Measurements from ENCODE around the gene SMIM32.

SMIM32 gene

DNA sequence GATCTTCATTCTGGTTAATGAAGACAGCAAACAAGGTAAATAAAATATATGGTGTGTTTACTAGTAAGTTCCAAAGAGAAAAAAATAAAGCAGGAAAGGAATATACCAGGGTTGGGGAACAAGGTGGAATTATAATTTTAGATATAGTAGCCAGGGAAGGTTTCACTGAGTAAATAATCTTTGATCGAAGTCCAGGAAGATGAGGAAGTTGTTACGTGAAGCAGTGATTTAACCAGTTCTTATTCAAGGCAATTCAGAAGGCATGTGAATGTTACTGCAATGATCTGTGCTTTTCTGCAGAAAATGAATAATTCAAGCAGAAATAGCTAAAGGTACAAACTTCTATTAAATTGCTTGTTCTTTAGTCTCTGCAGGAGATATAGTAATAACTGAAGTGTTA, 6.2 kb downstream of the SMIM32 start:
- DNase-seq (ENCODE audit: low read depth), result no peak

DNA sequence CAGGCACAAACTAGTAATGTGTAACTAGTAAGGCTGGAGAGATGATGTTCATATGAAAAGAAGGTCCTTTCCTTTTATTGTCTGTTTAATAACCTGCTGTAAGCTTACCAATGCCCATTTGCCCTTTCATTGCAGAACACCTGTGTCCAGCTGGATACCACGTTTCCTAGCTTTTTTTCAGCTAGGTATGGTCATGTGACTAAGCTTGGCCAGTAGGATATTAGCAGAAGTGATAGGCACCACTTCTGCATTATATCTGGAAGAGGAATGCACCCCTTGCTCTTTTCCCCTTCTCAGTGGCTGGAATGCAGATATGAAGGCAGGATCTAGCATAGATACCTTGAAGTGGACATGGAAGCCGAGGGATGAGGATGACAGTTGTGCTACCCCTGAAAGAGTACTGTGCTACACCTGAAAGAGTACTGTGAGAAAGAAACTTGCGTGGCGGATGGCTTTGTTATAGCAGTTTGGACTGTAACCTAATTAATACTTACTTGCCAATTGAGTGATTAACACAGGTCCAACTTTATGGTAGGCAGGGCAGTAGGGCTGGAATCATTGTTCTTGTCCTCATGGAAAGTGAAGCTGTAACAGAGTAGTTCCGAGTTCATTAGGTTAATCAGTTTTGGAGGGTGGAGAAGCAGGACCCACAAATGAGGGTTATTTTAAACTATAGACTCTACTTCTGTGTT, 6.8 kb downstream of the SMIM32 start:
- DNase-seq (ENCODE audit: low read depth), result no peak

DNA sequence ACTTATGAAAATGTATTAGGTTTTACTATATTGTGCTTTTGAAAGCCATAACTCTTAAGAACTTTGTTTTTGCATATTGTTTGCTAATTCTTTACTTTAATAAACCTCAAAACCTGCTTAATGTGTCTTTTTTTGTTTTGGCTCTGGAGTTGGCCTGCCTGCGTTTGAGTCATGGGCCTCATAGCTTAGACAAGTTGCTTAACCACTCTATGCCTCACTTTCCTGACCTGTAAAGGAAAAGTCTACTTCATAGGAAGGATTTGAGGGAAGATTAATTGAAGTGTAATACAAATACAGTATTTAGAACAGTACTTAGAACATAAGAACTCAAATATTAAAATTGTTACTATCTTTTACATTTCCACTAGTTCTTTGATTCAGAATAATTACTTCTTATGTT, 10.3 kb downstream of the SMIM32 start:
- DNase-seq (ENCODE audit: low read depth), result no peak

DNA sequence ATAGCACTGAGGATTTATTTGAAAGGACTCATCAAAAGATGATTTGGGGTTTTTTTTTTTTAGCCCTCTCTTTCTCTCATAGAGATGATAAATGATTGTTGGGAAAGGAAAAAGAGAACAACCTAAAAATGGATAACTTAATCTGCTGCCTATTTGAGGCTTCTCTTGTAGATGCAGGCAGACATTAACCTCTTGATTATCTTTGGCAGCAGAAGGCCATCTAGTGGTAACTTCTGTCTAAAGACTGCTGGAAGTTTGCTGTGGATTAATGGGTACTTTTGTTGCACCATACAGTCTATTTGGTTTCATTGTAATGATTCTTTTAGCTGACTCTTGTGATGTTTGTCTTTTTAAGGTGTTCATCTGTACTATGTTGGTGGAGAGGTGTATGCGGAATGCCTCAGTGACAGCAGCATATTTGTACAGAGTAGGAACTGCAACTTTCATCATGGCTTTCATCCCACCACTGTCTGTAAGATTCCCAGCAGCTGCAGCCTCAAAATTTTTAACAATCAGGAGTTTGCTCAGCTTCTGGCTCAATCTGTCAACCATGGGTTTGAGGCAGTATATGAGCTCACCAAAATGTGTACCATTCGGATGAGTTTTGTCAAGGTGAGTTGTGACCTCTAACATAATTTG, 18.8 kb downstream of the SMIM32 start:
- DNase-seq (ENCODE audit: low read depth), result no peak

DNA sequence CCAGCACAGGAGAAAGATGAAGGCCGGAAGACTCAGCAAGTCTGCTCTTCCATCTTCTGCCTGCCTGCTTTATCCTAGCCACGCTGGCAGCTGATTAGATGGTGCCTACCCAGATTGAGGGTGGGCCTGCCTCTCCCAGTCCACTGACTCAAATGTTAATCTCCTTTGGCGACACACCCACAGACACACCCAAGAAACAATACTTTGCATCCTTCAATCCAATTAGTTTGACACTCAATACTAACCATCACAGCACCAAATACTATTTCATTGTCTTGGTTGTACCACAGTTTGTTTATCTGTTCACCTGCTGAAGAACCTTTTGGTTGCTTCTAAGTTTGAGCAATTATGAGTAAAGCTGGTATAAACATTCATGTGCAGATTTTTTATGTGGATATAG, 23.7 kb downstream of the SMIM32 start:
- DNase-seq (ENCODE audit: low read depth), result no peak

DNA sequence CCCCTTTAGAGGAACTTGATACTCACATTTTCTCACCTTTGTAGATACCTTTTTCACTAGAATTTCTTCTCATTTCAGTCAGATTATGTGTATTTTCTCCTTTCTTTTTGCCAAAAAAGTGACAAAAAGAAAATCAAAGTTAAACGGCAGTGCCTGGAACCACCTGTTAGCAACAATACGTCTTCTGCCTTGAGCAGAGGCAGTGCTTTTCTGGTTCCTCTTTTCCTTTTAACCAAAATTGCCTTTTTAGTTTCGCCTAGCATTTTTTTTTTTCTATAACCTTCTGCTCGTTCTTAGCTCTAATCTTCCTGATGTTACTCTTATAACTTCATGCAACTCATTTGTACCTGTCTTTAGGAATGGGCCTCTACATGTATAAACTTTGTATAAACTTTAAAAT, 26.1 kb downstream of the SMIM32 start:
- no peak for DNase-seq (ENCODE audit: low read depth)

DNA sequence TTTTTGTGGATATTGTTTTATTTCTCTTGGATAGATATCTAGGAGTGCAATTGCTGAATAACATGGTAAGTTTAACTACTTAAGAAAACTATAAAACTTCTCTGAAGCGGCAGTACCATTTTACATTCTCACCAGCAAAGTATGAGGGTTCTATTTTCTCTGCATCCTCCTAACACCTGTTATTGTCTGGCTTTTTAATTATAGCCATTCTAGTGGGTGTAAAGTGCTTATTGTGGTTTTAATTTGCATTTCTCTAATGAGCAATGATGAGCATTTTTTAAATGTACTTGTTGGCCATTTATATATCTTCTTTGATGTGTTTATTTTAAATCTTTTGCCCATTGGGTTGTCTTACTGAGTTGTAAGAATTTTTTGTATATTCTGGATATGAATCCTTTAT, 28.7 kb downstream of the SMIM32 start:
- DNase-seq (ENCODE audit: low read depth), result no peak

DNA sequence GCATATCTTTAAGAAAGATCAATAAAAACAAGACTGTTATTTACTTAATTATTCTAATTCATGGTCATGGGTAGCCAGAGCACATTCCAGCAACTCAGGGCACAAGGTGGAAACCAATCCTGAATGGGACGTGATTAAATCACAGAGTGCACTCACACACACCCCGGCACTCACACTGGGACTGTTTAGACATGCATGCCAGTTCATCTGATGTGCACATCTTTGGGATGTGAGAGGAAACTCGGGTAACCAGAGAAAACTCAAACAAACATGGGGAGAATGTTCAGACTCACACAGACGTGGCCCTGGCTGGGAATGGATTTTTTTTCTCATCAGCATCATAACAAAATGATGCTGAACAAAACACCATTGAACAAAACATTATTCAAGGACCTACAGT, 31.0 kb downstream of the SMIM32 start:
- DNase-seq (ENCODE audit: low read depth), result no peak

DNA sequence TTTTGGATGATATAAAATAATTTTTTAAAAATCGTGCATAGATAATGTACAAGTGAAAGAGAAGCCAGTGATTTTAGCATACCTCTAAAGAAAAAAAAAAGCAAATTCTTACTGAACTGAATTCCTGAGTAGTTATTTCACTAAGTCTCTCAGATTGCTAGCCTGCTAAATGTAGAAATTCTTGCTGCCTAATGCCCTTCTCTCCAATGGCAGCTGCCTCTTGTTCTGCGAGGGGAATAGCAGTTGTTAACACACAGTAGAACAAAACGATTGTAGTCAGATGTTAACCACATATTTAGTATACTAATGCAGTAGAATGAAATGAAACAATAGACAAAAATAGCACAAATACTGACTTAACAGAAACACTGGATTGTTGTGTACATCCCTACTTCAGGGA, 33.5 kb downstream of the SMIM32 start:
- DNase-seq (ENCODE audit: low read depth), result no peak

DNA sequence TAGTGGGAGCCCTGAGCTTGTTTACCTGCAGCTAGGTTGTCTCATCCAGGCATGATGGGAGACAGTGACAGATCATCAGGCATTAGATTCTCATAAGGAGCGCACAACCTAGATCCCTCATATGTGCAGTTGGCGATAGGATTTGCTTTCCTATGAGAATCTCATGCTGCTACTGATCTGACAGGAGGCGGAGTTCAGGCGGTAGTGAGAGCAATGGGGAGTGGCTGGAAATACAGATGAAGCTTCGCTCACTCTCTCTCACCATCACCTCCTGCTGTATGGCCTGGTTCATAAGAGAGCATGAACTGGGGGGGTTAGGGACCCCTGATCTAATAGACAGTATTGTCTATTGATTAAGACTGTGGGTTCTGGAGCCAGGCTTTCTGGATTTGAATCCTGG, 35.4 kb downstream of the SMIM32 start:
- DNase-seq (ENCODE audit: low read depth), result no peak

DNA sequence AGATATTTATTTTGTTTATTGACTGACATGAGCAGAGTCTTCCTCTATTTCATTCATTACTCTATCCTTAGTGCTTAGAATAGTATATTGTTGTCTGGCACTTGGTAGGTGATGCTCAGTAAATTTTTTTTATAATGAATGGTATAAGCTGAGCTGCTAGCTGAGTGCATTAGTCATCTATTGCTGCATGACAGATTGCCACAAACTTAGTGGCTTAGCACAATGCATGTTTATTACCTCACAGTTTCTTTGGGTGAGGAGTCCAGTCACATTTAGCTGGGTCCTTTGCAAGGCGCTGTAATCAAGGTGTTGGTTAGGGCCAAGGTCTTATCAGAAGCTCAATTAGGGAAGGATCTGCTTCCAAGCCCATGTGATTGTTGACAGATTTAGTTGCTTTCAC, 37.2 kb downstream of the SMIM32 start:
- no peak for DNase-seq (ENCODE audit: low read depth)

DNA sequence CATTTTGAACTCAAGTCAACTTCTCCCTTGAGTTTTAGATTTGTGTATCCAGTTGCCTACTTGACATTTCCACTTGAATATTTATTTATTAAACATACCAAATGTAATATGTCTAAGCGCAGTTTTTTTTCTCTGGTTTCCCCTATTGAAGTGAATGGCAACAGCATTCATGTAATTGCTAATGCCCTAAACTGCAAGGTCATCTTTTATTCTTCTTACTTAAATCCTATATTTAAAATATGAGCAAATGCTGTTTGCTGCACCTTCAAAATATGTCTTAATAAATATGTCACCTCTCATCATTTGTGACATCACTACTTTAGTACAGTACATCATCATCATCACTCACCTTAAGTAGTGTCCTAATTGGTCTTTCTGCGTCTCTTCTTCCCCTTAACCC, 37.9 kb downstream of the SMIM32 start:
- no peak for DNase-seq (ENCODE audit: low read depth)

DNA sequence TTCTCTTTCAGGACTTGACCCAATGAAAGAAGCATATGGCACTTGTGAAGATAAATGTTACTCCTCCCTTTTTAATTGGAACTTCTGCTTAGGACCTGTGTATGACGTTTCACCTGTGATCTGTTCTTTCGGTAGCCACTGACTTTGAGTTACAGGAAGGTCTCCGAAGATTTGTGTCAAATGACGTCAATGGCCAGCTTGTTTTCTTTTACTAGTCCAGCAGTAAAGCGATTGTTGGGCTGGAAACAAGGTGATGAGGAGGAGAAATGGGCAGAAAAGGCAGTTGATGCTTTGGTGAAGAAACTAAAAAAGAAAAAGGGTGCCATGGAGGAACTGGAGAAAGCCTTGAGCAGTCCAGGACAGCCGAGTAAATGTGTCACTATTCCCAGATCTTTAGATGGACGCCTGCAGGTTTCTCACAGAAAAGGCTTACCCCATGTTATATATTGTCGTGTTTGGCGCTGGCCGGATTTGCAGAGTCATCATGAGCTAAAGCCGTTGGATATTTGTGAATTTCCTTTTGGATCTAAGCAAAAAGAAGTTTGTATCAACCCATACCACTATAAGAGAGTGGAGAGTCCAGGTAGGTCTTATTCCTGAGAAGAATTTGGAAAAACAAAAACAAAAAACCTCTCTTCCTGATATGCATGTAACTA, 39.3 kb downstream of the SMIM32 start:
- no peak for DNase-seq (ENCODE audit: low read depth)

DNA sequence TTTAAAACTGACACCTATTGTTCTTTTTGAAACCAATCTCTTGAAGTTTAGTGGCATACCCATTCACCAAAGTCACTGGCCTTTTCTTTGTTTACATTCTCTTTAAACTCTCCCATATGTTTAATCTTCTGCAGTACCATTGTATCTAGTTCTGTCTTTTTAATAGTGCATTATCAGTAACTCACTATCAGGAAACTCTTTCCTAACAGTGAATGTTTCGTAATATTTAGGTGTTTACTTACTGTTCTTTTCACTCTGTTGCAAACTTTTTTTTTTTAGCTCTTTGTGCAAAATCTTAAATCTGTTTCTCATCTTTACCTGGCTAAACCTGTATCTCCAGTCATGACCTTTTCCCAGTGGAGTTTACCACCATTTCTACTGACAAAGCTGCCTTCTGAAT, 43.1 kb downstream of the SMIM32 start:
- no peak for DNase-seq (ENCODE audit: low read depth)

DNA sequence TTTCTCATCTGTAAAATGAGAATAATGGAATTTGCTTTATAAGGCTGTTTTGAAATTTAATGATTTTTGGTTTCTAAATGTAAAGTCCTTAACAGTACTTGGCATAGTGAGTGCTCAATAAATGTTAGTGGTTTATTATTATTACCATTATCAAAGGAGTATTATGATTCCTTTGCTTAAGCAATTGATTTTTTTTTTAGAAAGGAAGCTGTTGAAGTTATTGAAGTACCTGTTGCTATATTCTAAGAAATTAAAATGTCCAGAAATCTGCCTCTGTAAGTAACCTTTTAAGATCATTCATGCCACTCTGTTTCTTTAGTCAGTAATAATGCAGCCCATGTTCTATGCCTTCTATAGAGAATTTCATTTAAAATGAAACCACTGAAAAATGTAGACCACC, 45.3 kb downstream of the SMIM32 start:
- no peak for DNase-seq (ENCODE audit: low read depth)

DNA sequence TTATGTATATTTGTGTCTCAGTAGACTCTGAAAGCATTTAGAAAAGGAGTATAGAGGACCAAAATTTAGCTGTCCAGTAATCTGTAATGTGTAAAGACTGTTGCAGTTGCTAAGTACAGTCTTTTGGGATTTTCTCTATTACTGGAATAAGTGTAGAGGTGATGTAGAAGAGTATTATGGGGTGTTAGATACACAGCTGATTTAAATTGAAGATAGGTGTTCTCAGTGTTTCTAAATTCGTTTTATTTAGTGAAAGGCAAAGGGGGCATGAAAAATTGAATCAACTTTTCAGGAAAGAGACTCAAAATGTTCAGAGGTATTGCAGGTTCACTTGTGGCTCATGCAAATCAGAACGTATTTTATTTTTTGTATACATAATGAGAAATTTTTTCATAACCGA, 46.8 kb downstream of the SMIM32 start:
- no peak for DNase-seq (ENCODE audit: low read depth)

DNA sequence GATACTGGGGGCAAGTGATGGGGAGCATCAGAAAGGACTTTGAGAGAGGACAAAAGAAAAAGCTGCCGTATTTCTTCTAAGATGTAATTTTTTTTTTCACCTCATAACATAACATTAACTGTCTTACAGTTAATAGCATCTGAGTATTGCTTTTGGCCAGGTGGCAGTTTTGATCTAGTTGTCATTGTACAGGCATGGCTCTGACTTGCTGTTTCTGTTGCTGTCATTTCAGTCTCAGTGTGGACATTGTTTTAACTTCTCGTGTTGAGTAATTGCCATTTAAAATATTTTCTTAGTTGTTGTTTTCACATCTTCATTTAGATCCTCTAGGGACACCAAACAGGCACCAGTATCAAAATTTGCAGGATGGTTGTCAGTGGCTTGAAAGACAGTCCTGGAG, 47.9 kb downstream of the SMIM32 start:
- DNase-seq (ENCODE audit: low read depth), result no peak

DNA sequence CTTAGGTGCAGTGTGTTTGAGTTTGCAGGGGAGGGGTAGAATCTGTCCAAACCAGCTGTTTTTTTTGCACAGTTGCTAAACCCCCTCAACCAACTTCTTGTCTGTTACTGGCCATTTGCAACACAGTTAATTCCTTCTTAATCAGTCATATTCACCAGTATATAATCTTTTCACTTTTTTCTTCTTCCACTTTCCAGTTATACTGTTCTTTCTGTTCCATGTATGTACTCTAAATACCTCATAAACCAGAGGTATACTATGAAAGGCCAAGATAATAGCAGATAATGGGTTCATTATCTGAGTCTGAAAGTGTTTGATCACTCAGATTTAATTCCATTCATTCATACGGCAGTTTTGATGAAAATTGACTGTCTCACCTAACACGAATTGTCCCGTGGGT, 49.2 kb downstream of the SMIM32 start:
- no peak for DNase-seq (ENCODE audit: low read depth)

DNA sequence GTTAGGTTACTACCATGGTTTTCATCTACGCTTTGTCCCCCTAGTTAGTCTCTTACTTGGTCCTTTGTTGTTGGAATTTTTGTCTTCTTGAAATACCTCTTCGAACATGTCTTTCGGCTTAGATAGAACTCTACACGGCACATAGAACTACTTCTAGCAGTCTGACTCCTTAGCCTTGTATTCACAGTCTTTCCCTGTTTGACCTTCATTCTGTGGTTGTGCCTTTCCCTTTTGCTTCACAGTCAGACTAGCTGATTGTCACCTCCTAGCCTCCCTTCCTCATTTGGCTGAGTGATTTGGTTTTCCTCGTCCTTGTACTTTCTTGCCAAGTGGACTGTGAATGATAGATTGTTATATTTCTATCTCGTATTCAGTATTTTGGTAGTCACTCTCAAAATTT, 49.6 kb downstream of the SMIM32 start:
- no peak for DNase-seq (ENCODE audit: low read depth)

DNA sequence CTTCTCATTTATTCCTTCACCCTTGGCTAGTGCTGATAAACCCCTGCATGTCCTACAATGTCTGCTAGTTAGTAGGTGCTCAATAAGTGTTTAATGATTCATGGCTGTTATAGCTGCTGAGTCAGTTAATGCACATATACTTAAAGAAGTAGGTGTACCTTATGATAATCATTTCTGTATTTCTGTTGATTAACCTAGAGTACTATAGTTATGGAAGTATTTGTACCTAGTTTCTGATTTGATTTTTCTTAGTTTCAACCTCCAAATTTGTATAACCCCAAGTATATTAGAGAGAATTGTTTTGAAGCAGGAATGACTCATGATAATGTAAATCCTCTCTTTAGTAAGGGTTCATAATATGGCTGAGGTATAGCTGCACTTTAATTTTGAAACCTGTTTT, 51.4 kb downstream of the SMIM32 start:
- DNase-seq (ENCODE audit: low read depth), result no peak

Data from activated T-helper 9 cell treated with anti-CD3 and anti-CD28 coated beads, Interleukin-2, amount 50 U/mL, for 16 hours (primary cell).